ENCODE results near the gene PLA2G12B. TPM values are rescaled to one million over a fixed set of nuclear protein-coding genes. Genes with fewer than 3 reads are reported as not detected.

PLA2G12B gene
- total RNA-seq, 3 donors from 2014 or later = not detected

DNA sequence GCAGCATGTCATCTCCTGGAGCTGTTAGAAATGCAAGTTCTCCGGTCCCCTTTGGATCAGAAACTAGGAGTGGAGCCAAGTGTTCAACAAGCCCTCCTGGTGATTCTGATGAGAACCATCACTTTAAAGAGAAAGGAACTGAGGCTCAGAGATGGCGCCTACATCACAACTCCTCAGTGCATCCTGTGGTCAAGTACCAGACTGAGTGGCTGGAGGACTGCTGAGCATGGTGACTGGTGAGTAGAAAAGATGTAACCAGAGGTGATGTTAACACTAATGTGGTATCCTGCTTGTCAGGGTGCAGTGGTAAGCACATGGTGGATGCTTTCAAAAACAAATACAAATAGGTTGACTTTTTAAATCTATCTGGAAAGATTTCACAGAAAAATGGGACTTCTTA, 64.5 kb downstream of the PLA2G12B start:
- H3K27me3 Mint-ChIP-seq (ENCODE audit: low read depth) = peaks cover 2% of the 10 kb centered on the region
- no peaks in the 10 kb centered on the region for H3K9me3 Mint-ChIP-seq
- DNase-seq (no peak), ATAC-seq (no peak)
- H3K36me3 Mint-ChIP-seq (ENCODE audit: insufficient read depth) = peaks cover 18% of the 10 kb centered on the region
- peaks cover 10% of the 10 kb centered on the region for H3K4me1 Mint-ChIP-seq (ENCODE audit: low read depth)
- H3K4me3 Mint-ChIP-seq = no peak overlapping the region

DNA sequence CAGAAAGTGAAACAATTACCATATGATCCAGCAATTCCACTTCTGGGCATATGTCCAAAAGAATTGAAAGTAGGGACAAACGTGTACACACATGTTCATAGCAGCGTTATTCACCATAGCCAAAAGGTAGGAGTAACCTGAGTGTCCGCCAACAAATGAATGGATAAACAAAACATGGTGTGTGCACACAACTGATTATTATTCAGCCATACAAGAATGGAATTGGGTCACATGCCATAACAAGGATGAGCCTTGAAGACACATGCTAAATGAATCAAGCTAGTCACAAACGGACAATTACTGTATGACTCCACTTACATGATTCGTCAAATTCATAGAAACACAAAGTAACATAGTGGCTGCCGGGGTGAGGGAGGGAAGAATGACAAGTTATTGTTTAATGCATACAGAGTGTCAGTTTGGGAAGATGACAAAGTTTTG, 65.2 kb downstream of the PLA2G12B start:
- no peak overlapping the region for H3K4me3 Mint-ChIP-seq
- peaks cover 10% of the 10 kb centered on the region for H3K4me1 Mint-ChIP-seq (ENCODE audit: low read depth)
- H3K36me3 Mint-ChIP-seq (ENCODE audit: insufficient read depth) = peaks cover 21% of the 10 kb centered on the region
- no peak for DNase-seq
- ATAC-seq = no peak
- no peaks in the 10 kb centered on the region for H3K9me3 Mint-ChIP-seq
- no peaks in the 10 kb centered on the region for H3K27me3 Mint-ChIP-seq (ENCODE audit: low read depth)

DNA sequence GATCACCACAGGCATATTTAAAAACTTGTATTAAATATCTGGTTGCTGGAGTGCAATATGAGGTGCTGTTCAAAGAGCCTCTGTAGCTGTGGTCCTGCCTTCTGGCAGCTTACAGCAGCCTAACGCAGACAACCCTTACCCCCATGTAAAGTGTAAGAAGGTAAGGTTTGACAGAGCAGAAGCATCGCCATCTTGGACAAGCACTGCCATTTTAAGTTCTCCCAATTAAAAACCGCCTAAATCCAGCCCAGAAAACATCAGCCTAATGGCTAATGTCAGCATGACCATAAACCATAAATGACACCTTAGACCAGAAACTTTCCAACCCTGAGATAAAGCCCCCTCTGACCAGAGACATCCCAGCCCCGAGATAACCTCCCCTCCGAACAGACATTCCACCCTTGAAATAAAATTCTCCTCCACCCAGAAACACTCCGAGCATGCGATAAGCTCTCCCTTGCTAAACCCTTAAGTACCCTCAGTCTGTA, 66.4 kb downstream of the PLA2G12B start:
- DNase-seq (no peak), ATAC-seq (no peak)
- Mint-ChIP-seq H3K4me3 (no peak overlapping the region), H3K27me3 (ENCODE audit: low read depth) (no peaks in the 10 kb centered on the region), H3K4me1 (ENCODE audit: low read depth) (peaks cover 10% of the 10 kb centered on the region), H3K9me3 (no peaks in the 10 kb centered on the region), H3K36me3 (ENCODE audit: insufficient read depth) (peaks cover 29% of the 10 kb centered on the region)

DNA sequence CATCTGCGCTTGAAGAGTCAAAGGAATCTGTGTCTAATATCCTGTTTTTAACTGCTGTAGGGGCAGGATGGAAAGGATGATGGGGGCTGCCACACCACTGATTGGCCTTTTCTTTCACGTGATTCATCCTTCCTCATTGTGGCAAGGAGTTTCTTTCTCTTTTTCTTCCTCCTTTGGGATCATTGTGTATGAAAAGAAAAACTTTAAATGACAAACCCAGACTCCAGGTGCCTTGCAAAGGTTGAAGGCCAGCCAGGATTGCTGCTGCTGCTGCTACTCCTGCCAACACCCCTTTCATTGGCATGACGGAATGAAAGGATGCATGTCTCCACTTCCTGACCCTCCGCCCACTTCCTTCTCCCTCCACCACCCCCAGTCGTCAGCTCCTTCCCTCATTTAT, 67.6 kb downstream of the PLA2G12B start:
- H3K9me3 Mint-ChIP-seq = peaks cover 5% of the 10 kb centered on the region
- peaks cover 32% of the 10 kb centered on the region for H3K36me3 Mint-ChIP-seq (ENCODE audit: insufficient read depth)
- H3K27me3 Mint-ChIP-seq (ENCODE audit: low read depth) = no peaks in the 10 kb centered on the region
- no peak for ATAC-seq
- DNase-seq = no peak
- H3K4me1 Mint-ChIP-seq (ENCODE audit: low read depth) = peaks cover 10% of the 10 kb centered on the region
- H3K4me3 Mint-ChIP-seq = peak overlapping the region; percentile 27

DNA sequence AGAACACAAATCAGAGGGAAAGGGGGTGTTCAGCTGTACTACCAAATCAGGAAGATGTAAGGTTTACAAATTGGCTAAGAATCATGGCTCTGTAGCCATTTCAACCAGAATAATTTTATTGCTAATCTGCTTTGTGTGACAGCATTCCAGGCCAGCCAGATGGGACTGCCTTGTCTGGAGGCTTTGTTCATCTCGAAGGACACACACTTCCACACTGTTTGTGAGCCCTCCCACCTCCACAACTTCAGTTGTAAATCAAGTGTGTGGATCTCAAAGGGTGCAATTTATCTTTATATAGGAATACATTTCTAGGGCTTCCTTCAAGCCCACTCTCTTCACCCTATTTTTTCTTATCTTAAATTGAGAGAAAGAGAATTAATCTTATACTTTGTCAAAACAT, 68.0 kb downstream of the PLA2G12B start:
- H3K36me3 Mint-ChIP-seq (ENCODE audit: insufficient read depth) = peaks cover 33% of the 10 kb centered on the region
- no peak for ATAC-seq
- no peak overlapping the region for H3K4me3 Mint-ChIP-seq

DNA sequence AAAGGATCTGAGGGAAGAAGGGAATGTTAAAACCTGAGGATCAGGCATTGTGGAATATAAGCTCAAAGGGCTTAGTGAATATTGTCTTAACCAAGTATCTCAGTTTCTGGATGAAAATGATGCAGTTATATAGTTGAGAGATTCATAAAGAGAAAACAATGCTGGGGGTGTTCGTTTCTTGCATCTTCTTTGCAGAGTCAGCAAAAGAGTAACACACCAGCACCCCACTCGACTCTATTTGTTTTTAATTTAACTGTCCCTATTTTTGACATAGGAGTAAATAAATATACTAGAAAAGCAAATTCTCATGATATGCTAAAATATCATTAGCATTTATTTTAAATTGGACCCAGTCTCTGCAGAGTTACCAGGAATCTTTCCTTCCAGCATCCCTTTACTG, 68.7 kb downstream of the PLA2G12B start:
- no peak for ATAC-seq
- Mint-ChIP-seq H3K9me3 (peaks cover 5% of the 10 kb centered on the region), H3K4me3 (no peak overlapping the region)

More for the DNA sequence above, 68.0 kb downstream of the PLA2G12B start:
- H3K9me3 Mint-ChIP-seq = peaks cover 5% of the 10 kb centered on the region
- H3K4me1 Mint-ChIP-seq (ENCODE audit: low read depth) = peaks cover 10% of the 10 kb centered on the region
- H3K27me3 Mint-ChIP-seq (ENCODE audit: low read depth) = no peaks in the 10 kb centered on the region
- no peak for DNase-seq

More for the DNA sequence above, 68.7 kb downstream of the PLA2G12B start:
- Mint-ChIP-seq H3K36me3 (ENCODE audit: insufficient read depth) (peaks cover 35% of the 10 kb centered on the region), H3K4me1 (ENCODE audit: low read depth) (peaks cover 10% of the 10 kb centered on the region), H3K27me3 (ENCODE audit: low read depth) (no peaks in the 10 kb centered on the region)
- no peak for DNase-seq

Other genes starting within 250 kb of the PLA2G12B start
- gene OIT3, start 61.1 kb downstream of the PLA2G12B start, total RNA-seq = not detected
- 10 to 100 TPM; 19.8 to 23.8 (median 21.5) TPM for gene P4HA1, start 142.1 kb upstream of the PLA2G12B start, total RNA-seq
- 1 to 10 TPM in 1 of 3 donors, under 1 TPM in 2; 0.68 to 1.3 (median 0.76) TPM for gene NUDT13, start 155.6 kb upstream of the PLA2G12B start, total RNA-seq
- 10 to 100 TPM; 37.4 to 38.9 (median 37.9) TPM for gene ECD, start 213.2 kb upstream of the PLA2G12B start, total RNA-seq
- 1 to 10 TPM; 4.2 to 6.0 (median 5.1) TPM for gene FAM149B1, start 213.3 kb upstream of the PLA2G12B start, total RNA-seq

Data from activated T-cell treated with anti-CD3 and anti-CD28 coated beads, Interleukin-2, amount 50 U/mL, for 4 hours (primary cell).